Left colon (tissue), 2 donors: ENCODE results near the gene LRRK1. TPM values are rescaled to one million over a fixed set of nuclear protein-coding genes. Genes with fewer than 3 reads are reported as not detected.
A peak's percentile ranks its signal among the peaks of the same experiment; 100 is the strongest.
"Not testable (repeated sequence)": the region's sequence is repeated elsewhere in the genome, so short reads cannot be mapped to it uniquely, and the experiment has no call there.

Experiments
- ATAC-seq: fragments of 200-7000 bp; cut with Tn5 transposase; one replicate; pipeline ENCODE4 v1.9.1; 2020; ENCODE audit warnings: mild to moderate bottlenecking, moderate library complexity
- DNase-seq, 2 donors: peaks; one replicate each; pipeline ENCODE4 v3.0.0-alpha.2; 2020
- intact Hi-C, 2 donors: fragments of 100-400 bp; cut with DNase I in 1 of 2; cut with micrococcal nuclease in 1 of 2; formaldehyde crosslinking; loops; one replicate each; pipeline versions ENCODE4 v1.11.2 to v1.14.0; 2022; cut with DNase I, micrococcal nuclease
- total RNA-seq, 2 donors: library from RNA; stranded (reverse); fragmentation: NEBNext Ultra II Directional; extraction: Animal tissue kit (Norgen Biotek cat#: 25700); gene quantifications; one replicate each; pipeline ENCODE4 v1.2.1, GENCODE V29; 2021
- donor health status: DM: no; HTN: no; CAD: no.
- donor health status: DM: yes; HTN: yes; CAD: no.

Gene LRRK1
- total RNA-seq, 2 donors from 2014 or later = 46.6 to 52.7 TPM

DNA sequence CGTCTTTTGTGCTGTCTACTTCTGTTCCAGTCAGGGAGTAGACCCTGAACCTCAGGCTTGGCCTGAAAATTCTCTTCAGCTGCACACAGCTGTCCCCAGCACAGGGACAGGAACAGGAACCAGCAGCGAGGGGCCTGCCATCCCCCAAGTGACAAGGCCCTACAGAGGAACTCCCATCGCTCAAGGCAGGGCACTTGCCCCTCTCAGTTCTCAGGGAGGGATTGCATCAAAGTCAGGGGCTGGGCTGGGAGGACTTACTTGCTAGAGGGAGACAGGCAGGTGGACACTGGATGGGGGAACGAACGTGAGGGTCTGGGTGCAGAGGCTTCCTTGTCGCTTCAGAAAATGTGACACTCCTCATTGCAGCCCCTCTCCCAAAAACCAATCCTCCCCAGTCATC is 169.1 kb downstream of the LRRK1 start:
- DNase-seq (no peak), ATAC-seq (no peak)
- intact Hi-C loops = loop anchor here (5.0 to 10.0 kb wide), 2 partner anchors 169 to 177 kb away; no protein-coding TSS in a partner anchor

DNA sequence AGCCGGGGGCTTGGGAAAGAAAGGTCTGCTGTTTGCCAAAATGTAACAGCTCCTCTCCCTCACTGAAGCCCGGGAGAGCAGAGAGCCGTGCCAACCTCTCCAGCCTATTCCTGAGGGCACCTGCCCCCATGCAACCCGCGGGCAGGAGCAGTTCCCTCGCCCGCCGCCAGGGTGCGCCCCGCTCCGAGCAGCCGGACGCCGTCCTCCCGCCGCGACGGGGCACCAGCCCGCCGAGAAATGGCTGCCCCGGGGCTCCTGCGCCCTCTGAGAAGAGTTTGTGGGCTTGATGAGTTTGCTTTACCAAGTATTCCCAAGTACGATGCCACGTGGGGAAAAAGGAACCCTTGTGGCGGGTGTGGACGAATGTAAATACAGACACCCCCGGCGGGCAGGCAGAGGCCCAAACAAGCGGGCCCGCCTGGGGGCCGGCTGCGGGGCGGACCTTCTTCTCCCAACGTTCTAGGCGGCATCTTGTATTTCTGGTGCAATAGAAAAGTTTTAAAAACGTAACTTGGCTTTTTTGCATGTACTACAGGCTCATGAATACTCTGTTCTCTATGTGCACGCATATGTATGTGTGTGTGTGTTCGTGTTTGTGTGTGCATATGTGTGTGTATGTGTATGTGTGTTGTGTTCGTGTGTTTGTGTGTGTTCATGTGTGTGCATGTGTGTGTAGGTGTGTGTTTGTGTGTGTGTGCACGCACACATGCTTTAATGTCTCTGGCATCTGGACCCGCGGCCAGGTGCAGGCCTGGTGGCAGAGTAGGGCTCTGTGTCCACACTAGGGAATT is 169.8 kb downstream of the LRRK1 start:
- intact Hi-C loops = loop anchor here (5.0 to 10.0 kb wide), 2 partner anchors 168 to 176 kb away; no protein-coding TSS in a partner anchor
- peak; percentile 95 for ATAC-seq
- peak in 1 of 2 donors; percentile 82 for DNase-seq

DNA sequence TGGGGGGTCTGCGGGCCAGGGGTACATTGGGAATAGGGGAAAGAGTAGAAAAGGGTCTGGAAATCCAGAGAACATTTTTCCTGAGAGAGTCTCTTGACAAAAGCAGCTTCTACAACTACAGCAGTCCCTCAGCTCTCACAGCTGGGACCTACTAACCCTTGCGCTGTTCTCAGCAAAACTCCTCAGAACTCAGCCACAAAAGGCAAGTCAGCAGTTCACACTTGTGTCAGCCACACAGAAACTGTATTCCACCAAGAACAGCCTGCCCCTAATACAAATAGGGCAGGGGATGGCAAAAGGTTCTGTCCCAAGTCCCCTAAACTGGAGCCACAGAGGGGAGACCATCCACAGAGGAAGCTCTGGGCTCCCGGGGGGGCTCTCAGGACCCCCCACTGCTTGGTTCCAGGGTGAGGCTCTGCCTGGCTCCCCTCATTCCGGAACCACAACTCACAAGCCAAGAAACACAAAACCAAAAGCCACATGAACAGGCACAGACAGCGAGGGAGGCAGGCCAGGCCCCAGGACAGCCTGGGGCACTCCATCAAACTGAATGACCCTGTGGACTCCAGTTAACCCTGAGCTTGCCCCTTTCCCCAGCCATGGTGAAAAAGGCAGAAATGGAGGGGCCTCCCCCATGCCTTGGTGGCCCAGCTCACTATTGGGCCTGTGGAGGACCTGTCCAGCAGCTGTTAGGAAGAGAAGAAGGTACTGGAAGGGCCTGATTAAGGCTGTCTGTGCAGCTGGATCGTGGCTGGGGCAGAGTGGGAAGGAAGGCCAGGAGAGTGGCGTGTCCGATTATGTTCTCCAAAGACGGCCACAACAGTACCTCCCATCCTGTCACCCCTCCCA is 170.6 kb downstream of the LRRK1 start:
- DNase-seq = no peak
- no peak for ATAC-seq

DNA sequence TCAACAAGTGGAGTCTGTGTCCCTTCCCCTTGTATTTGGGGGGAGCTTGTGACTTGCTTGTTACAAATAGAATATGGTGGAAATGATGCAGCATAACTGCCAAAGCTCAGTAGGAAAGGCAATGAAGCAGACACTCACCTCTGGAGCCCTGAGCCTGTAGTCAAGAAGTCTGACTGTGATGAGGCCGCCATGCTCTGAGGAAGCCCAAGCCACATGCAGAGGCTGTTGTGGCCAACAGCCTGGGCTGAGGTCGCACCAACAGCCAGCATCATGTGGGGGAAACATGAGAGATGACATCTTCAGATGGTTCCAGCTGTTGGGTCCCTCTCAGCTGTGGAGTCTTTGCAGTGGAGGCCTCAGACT is 171.3 kb downstream of the LRRK1 start:
- DNase-seq (no peak), ATAC-seq (no peak)
- intact Hi-C loops = no loop called here

More for the DNA sequence above, 170.6 kb downstream of the LRRK1 start:
- intact Hi-C loops = loop anchor here (5.0 to 10.0 kb wide), 2 partner anchors 167 to 175 kb away; no protein-coding TSS in a partner anchor

DNA sequence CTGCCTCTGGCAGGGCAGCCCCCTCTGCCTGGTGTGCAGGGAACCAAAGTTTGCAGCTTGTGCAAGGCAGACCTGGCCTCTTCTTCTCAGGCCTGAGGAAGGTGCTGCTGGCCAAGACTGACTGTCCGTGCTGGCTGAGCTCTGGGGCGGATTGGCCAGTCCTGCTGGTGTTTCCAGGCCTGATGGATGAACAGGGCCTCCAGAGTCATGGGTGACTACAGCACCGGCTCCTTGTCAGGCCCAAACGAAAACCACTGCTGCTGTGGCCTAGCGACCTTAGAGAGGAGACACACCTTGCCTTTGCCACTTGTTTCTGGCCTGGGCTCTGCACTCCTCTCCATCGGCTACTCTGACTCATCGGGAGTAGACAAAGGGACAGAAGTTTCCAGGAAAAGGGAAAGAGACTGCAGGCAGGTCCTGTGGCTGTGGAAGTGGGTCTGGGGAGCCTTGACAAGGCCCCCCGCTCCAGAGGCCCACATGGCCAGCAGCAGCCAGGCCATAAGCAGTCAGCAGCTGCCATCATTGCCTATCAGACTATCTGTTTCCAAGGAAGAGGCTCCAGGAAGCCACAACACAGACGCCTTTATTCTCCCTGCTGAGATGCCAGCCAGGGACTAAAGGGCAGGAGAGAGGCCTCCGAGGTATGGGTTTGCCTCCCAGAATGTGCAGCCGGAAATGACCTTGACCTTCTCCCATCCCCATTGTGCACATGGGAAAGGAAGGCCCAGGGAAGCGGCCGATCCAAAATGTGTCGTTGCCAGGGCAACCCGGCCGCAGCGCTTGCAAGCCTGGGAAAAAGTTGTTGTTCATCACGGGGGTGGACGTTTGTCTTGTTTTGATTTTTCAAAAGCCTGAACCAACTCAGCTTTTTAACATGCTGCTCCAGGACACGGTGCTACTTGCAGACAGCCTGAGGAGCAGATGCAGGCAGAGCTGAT is 172.2 kb downstream of the LRRK1 start:
- intact Hi-C loops = no loop called here
- ATAC-seq = no peak
- DNase-seq = no peak

DNA sequence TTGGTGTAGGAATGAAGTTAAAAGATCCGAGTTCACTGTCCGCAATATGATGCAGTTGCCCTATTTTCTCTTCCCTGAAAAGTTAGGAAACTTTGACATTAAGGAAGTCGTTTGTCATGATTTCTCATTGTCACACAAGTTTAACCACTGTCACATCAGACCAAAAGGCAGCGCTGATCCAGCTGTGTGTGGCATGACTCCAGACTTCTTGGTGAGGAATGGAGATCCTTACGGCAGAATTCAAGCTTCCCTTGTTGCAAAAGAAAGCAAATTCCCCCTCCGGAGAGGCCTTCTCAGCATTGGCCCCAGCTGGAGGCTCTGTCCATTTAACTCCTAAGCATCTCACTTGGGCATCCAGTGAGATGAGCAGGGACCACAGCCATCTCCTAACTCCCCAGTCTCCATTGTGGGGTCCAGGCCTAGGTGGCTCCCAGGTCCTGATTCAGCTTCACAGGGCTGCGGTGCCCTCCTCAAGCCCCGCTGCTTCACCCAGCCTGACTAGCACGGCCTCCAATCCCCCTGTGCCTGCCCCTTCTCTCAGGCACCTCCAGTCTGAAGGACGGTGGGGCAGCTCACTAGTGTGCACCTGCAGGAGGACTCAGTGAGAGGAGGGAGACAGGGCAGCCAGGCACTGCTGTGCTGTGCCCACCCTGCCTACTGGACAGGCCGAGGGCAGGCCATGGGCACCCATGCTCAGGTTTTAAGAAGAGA is 173.2 kb downstream of the LRRK1 start:
- DNase-seq = no peak
- no peak for ATAC-seq
- intact Hi-C loops = no loop called here

DNA sequence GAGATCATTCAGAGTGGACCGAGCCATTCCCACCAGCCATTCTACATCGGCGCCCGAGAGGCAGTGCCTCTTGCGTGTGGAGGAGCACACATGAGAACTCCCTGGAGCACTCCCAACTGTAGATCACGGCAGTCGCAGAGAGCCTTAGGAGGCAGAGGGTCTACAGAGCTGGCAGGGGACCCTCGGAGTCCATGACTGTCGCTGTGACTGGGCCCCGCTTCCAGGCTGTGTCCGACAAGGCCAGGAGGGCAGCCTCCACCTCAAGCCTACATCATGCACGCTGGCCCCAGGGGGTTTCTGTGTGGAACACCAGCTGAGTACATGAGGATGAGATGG is 173.7 kb downstream of the LRRK1 start:
- ATAC-seq (no peak), DNase-seq (no peak)
- intact Hi-C loops = no loop called here

DNA sequence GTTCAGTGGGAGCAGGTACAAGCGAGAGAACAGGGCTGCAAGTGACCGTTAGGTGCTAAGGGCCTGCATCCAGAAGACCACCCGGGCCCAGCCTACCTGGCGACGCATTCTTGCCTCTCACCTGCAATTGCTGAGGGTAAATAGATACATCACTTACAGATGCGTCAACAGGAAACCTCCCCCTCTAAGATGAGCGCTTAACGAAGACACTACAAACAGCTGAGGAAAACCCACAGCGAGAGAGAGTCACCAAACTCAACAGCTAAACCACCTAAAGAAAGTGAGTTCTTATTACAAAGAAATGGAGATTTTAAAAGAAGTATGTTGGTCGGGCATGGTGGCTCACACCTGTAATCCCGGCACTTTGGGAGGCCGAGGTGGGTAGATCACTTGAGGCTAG is 174.8 kb downstream of the LRRK1 start:
- DNase-seq = no peak
- intact Hi-C loops = no loop called here
- ATAC-seq = no peak

DNA sequence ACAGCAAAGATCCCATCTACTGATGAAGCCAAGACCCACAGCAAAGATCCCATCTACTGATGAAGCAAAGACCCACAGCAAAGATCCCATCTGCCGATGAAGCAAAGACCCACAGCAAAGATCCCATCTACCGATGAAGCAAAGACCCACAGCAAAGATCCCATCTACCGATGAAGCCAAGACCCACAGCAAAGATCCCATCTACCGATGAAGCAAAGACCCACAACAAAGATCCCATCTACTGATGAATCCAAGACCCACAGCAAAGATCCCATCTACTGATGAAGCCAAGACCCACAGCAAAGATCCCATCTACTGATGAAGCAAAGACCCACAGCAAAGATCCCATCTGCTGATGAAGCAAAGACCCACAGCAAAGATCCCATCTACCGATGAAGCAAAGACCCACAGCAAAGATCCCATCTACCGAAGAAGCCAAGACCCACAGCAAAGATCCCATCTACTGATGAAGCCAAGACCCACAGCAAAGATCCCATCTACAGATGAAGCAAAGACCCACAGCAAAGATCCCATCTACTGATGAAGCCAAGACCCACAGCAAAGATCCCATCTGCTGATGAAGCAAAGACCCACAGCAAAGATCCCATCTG is 176.7 kb downstream of the LRRK1 start:
- DNase-seq, intact Hi-C loops, ATAC-seq: not testable (repeated sequence)

DNA sequence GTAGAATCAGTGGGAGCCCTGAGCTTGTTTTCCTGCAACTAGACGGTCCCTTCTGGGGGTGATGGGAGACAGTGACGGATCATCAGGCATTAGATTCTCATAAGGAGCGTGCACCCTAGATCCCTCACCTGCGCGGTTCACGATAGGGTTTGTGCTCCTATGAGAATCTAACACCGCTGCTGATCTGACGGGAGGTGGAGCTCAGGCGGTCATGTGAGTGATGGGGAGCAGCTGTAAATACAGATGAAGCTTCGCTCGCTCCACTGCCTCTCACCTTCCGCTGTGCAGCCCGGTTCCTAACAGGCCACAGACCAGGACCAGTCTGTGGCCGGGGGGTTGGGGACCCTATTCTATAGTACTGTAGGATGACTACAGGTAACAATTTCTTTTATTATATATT is 178.0 kb downstream of the LRRK1 start:
- no peak for ATAC-seq
- DNase-seq = no peak
- intact Hi-C loops = no loop called here

DNA sequence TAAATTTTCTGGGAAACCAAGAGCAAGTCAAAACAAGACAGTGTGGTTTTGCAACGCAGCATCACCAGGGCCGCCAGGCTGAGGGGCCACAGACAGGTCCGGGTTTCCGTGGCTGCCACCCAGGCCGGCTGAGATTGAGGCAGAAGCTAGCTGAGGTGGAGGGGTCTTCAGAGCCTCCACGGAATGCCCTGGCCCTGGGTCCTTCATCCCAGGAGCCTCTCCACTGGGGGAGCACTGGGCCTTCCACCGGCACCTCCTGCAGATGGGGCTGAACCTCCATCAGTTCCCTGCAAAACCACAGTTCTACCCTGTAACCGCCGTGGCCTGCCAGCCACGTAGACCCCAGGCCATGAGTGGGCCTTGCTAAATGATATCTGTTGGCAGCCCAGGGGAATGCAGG is 180.0 kb downstream of the LRRK1 start:
- intact Hi-C loops = no loop called here
- no peak for DNase-seq
- no peak for ATAC-seq

DNA sequence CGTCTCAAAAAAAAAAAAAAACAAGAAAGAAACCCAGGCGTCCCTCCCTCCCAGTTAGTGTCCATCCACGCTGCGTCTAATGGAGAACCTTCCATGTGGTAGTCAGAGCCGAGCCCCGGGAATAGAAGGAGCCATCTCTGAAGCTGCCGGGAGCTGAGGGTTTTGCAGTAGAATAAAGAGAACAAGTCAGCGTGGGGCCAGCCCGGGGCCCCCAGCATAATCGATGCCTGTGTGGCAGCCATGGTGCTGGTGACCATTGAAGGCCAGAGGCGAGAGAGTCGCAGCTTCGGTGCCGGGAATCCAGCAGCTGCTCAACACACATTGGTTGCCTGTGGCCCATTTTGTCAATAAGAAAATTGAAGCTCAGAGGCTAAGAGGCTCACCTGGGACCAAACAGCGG is 181.0 kb downstream of the LRRK1 start:
- ATAC-seq = no peak
- no peak for DNase-seq
- intact Hi-C loops = no loop called here

DNA sequence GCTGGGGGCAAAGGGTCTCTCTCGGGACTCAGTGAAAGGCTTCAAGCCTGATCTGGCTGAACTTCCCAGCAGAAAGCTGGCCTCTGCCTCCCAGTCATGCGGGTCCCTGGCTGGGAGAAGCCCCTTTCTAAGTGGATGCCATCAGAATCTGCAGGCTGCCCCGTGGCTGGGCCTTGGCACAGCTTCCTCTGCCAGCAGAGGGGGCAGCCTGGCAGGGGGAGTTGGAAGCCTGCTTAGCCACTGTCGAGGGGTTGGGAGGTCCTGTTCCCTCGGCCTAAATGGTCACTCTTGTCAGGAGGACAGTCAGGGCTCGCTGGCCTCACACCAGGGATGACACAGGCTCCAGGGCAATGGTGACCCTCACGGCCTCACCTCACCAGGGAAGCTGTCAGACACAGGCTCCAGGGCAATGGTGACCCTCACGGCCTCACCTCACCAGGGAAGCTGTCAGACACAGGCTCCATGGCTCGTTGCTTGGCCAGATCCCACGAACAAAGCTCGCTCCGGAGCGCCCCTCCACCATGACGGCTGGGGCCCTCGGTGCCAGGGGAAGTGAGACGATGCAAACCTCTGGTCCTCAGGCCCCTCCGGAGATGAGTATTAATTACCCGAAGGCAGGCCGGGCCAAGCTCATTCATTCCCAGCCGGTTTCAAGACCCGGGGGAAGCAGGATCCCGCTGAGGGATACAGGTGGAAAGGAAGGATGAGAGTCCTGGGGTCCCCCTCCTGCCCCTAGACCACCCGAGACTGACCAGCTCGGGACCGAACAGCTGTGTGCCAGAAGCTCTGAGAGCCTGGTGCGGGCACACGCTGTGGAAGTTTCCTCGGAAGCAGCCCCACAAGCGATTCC is 181.7 kb downstream of the LRRK1 start:
- DNase-seq = no peak
- intact Hi-C loops = no loop called here
- no peak for ATAC-seq

DNA sequence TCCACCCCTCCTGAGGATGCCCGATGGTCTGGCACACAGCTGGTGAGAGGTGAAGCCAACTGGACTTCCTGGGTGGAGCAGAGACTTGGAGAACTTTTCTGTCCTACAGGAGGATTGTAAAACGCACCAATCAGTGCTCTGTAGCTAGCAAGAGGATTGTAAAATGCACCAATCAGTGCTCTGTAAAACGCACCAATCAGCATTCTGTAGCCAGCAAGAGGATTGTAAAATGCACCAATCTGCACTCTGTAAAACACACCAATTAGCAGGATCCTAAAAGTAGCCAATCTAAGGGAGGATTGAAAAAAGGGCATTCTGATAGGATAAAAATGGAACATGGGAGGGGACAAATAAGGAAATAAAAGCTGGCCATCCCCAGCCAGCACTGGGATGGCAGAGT is 182.5 kb downstream of the LRRK1 start:
- ATAC-seq (no peak), DNase-seq (no peak)
- intact Hi-C loops = no loop called here

DNA sequence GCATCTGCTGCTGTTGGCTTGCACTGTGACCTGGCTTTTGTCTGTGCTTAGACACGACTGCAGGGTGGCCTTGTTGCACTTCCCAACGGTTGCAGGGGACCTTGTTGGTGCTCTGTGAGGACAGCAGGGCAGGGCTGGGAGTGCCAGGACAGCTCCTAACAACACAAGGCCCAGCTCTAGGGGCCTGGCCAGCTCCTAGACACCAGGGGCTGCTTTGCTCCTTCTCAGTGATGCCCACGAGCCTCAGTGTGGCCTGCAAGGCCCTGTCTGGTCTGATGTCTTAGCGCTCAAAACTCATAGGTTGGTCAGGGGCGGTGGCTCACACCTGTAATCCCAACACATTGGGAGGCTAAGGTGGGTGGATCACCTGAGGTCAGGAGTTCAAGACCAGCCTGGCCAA is 183.6 kb downstream of the LRRK1 start:
- intact Hi-C loops = no loop called here
- no peak for DNase-seq
- ATAC-seq = no peak

DNA sequence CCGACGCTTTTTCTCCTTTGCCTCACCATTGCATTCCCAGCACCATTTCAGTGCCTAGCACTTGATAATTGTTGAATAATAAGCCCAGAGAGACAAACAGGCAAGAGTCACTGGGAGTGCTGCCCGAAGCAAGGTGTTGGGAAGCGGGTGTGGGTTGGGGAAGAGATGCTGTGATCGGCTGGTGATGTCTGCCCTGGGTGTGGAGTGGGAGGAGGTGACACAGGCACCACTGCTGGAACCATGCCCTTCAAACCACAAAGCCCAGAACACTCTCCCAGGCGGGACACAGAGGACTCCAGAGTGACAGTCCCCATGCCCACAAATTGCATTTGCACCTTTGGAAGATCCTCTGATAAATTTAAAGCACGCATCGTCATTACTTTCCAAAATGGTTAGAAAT is 184.4 kb downstream of the LRRK1 start:
- no peak for ATAC-seq
- intact Hi-C loops = no loop called here
- DNase-seq = no peak

DNA sequence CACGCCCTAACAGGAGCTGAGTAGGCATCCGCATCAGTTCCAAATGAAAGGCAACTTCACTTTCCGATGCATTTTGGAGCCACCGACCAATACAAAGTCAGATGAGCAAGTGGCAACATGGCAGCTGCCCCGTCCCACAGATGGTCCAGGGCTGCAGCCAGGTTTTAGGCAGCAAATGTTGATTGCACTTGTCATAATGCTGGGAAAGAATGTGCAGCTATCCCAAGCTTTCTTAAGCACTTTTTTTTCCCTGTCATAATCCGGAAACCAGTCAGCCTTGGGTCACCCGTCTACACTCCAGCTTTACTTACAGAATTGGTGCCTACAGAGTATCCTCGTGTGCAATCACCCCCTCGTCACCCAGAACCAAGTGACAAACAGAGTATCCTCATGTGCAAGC is 185.0 kb downstream of the LRRK1 start:
- no peak for ATAC-seq
- no peak for DNase-seq
- intact Hi-C loops = no loop called here
